WI38 (cell line): ENCODE data around the gene PPP1CA.

ENCODE experiments used
- H3K4me3 ChIP-seq: 2 replicates; pipeline ENCODE4 v1.5.1; 2011; ENCODE audit warnings: low read depth, mild to moderate bottlenecking, control low read depth, low read length
- CTCF ChIP-seq: IDR thresholded peaks from 2 replicates; pipeline ENCODE4 v1.5.1; 2012; ENCODE audit warnings: low read depth, mild to moderate bottlenecking, control low read depth, low read length

The PPP1CA gene

GRCh38 chr11:67401495-67402191, at the start of gene PPP1CA:
Gene PPP1CA, minus strand, starts transcription at chr11:67401858. Its CDS starts 76 bp downstream, at chr11:67401782.
- TF ChIP-seq CTCF = no peak
- peak within 1 kb of the TSS; percentile 95 for H3K4me3 ChIP-seq

- TF ChIP-seq CTCF = no peak
- H3K4me3 ChIP-seq = no peak overlapping the region
These were observed 49.4 kb upstream of the PPP1CA start for GRCh38 chr11:67450796-67451657.

GRCh38 chr11:67449116-67449844, 47.6 kb upstream of the PPP1CA start:
- no peak for TF ChIP-seq CTCF
- no peak overlapping the region for H3K4me3 ChIP-seq

- no peak overlapping the region for H3K4me3 ChIP-seq
- no peak for TF ChIP-seq CTCF
These were observed 46.6 kb upstream of the PPP1CA start for GRCh38 chr11:67448220-67448609.

GRCh38 chr11:67445515-67445914, 43.9 kb upstream of the PPP1CA start:
- no peak overlapping the region for H3K4me3 ChIP-seq
- no peak for TF ChIP-seq CTCF

GRCh38 chr11:67442504-67443404, 41.1 kb upstream of the PPP1CA start:
- TF ChIP-seq CTCF = no peak
- H3K4me3 ChIP-seq = peak overlapping the region; percentile 89
